NCI-H748 treated with DMSO at 0.1 percent for 48 hours (cell line): Measurements from ENCODE around the gene CFTR.
"Not testable (repeated sequence)": the region's sequence is repeated elsewhere in the genome, so short reads cannot be mapped to it uniquely, and the experiment has no call there.

Experiments used
- DNase-seq: peaks from one replicate; lab custom pipeline; 2025; lab: John Stamatoyannopoulos, UW

The CFTR gene

GRCh38 chr7:117502331-117502730, 22.5 kb downstream of the CFTR start:
- no peak for DNase-seq

- no peak for DNase-seq
Observed at GRCh38 chr7:117505238-117505637, 25.4 kb downstream of the CFTR start.

GRCh38 chr7:117508676-117509075, 28.9 kb downstream of the CFTR start:
- DNase-seq: no peak

- not testable (repeated sequence) for DNase-seq
Observed at GRCh38 chr7:117517194-117517593, 37.4 kb downstream of the CFTR start.

- no peak for DNase-seq
Observed at GRCh38 chr7:117530390-117530789, 50.6 kb downstream of the CFTR start.

GRCh38 chr7:117531595-117532244, 51.9 kb downstream of the CFTR start:
- no peak for DNase-seq

GRCh38 chr7:117538053-117538452, 58.2 kb downstream of the CFTR start:
- no peak for DNase-seq

GRCh38 chr7:117544061-117544460, 64.2 kb downstream of the CFTR start:
- DNase-seq: no peak

- DNase-seq: no peak
Observed at GRCh38 chr7:117548035-117548434, 68.2 kb downstream of the CFTR start.

- no peak for DNase-seq
Observed at GRCh38 chr7:117550625-117551024, 70.8 kb downstream of the CFTR start.

GRCh38 chr7:117552660-117553059, 72.8 kb downstream of the CFTR start:
- no peak for DNase-seq

- DNase-seq: peak; percentile 62
Observed at GRCh38 chr7:117555260-117555659, 75.4 kb downstream of the CFTR start.

- no peak for DNase-seq
Observed at GRCh38 chr7:117559391-117559790, 79.6 kb downstream of the CFTR start.

- DNase-seq: no peak
Observed at GRCh38 chr7:117560030-117560429, 80.2 kb downstream of the CFTR start.

- DNase-seq: no peak
Observed at GRCh38 chr7:117562759-117563158, 82.9 kb downstream of the CFTR start.

- no peak for DNase-seq
Observed at GRCh38 chr7:117564080-117564479, 84.3 kb downstream of the CFTR start.

- no peak for DNase-seq
Observed at GRCh38 chr7:117564627-117565026, 84.8 kb downstream of the CFTR start.

GRCh38 chr7:117565226-117565625, 85.4 kb downstream of the CFTR start:
- DNase-seq: no peak

GRCh38 chr7:117567781-117568180, 88.0 kb downstream of the CFTR start:
- no peak for DNase-seq

- peak; percentile 89 for DNase-seq
Observed at GRCh38 chr7:117572856-117573620, 93.2 kb downstream of the CFTR start.

GRCh38 chr7:117581424-117581823, 101.6 kb downstream of the CFTR start:
- DNase-seq: no peak

GRCh38 chr7:117582219-117582704, 102.4 kb downstream of the CFTR start:
- DNase-seq: no peak

- DNase-seq: no peak
Observed at GRCh38 chr7:117587931-117588330, 108.1 kb downstream of the CFTR start.
